ENCODE data around the gene WWOX.

The WWOX gene

GRCh38 chr16:78843978-78844377, 744.5 kb downstream of the WWOX start:
- H3K9ac ChIP-seq = no peak overlapping the region
- no peak for TF ChIP-seq CTCF (conservative IDR thresholded peaks at IDR 0.05; ENCODE audit: low read depth, low read length)
- H3K4me1 ChIP-seq (ENCODE audit: low read depth, poor library complexity, severe bottlenecking) = no peaks in the 10 kb centered on the region
- no peak overlapping the region for H3K4me3 ChIP-seq (IDR thresholded peaks at IDR 0.05; ENCODE audit: insufficient read depth, low read depth, low read length)
- H3K27ac ChIP-seq = no peak overlapping the region
- H3K79me2 ChIP-seq (ENCODE audit: insufficient read depth, low read depth) = no peaks in the 10 kb centered on the region
- H3K4me2 ChIP-seq = no peak overlapping the region
- no peak overlapping the region for H2AFZ ChIP-seq (ENCODE audit: low read depth)
- no peaks in the 10 kb centered on the region for H3K36me3 ChIP-seq (ENCODE audit: insufficient read depth)
- no peaks in the 10 kb centered on the region for H4K20me1 ChIP-seq (ENCODE audit: insufficient read depth)
- no peaks in the 10 kb centered on the region for H3K27me3 ChIP-seq (ENCODE audit: insufficient read depth, low read depth)

- H3K4me1 ChIP-seq (ENCODE audit: low read depth, poor library complexity, severe bottlenecking) = no peaks in the 10 kb centered on the region
- H3K9ac ChIP-seq = no peak overlapping the region
- no peak for TF ChIP-seq CTCF (conservative IDR thresholded peaks at IDR 0.05; ENCODE audit: low read depth, low read length)
- H4K20me1 ChIP-seq (ENCODE audit: insufficient read depth) = no peaks in the 10 kb centered on the region
- no peaks in the 10 kb centered on the region for H3K79me2 ChIP-seq (ENCODE audit: insufficient read depth, low read depth)
- no peaks in the 10 kb centered on the region for H3K27me3 ChIP-seq (ENCODE audit: insufficient read depth, low read depth)
- H3K4me3 ChIP-seq (IDR thresholded peaks at IDR 0.05; ENCODE audit: insufficient read depth, low read depth, low read length) = no peak overlapping the region
- H2AFZ ChIP-seq (ENCODE audit: low read depth) = no peak overlapping the region
- no peak overlapping the region for H3K4me2 ChIP-seq
- no peaks in the 10 kb centered on the region for H3K36me3 ChIP-seq (ENCODE audit: insufficient read depth)
- H3K27ac ChIP-seq = no peak overlapping the region
These were observed 745.2 kb downstream of the WWOX start for GRCh38 chr16:78844682-78845081.

GRCh38 chr16:78851266-78851665, 751.8 kb downstream of the WWOX start:
- H3K9ac ChIP-seq = no peak overlapping the region
- no peak overlapping the region for H3K4me2 ChIP-seq
- H3K4me3 ChIP-seq (IDR thresholded peaks at IDR 0.05; ENCODE audit: insufficient read depth, low read depth, low read length) = no peak overlapping the region
- H3K79me2 ChIP-seq (ENCODE audit: insufficient read depth, low read depth) = no peaks in the 10 kb centered on the region
- no peak for TF ChIP-seq CTCF (conservative IDR thresholded peaks at IDR 0.05; ENCODE audit: low read depth, low read length)
- no peaks in the 10 kb centered on the region for H4K20me1 ChIP-seq (ENCODE audit: insufficient read depth)
- no peaks in the 10 kb centered on the region for H3K36me3 ChIP-seq (ENCODE audit: insufficient read depth)
- no peaks in the 10 kb centered on the region for H3K27me3 ChIP-seq (ENCODE audit: insufficient read depth, low read depth)
- no peak overlapping the region for H3K27ac ChIP-seq
- H3K4me1 ChIP-seq (ENCODE audit: low read depth, poor library complexity, severe bottlenecking) = no peaks in the 10 kb centered on the region
- H2AFZ ChIP-seq (ENCODE audit: low read depth) = no peak overlapping the region

- Histone ChIP-seq H3K9ac (no peak overlapping the region), H3K36me3 (ENCODE audit: insufficient read depth) (no peaks in the 10 kb centered on the region), H3K4me3 (IDR thresholded peaks at IDR 0.05; ENCODE audit: insufficient read depth, low read depth, low read length) (no peak overlapping the region), H4K20me1 (ENCODE audit: insufficient read depth) (no peaks in the 10 kb centered on the region), H3K4me2 (no peak overlapping the region), H3K27me3 (ENCODE audit: insufficient read depth, low read depth) (no peaks in the 10 kb centered on the region), H3K79me2 (ENCODE audit: insufficient read depth, low read depth) (no peaks in the 10 kb centered on the region), H3K27ac (no peak overlapping the region), H3K4me1 (ENCODE audit: low read depth, poor library complexity, severe bottlenecking) (no peaks in the 10 kb centered on the region), H2AFZ (ENCODE audit: low read depth) (no peak overlapping the region)
- no peak for TF ChIP-seq CTCF (conservative IDR thresholded peaks at IDR 0.05; ENCODE audit: low read depth, low read length)
These were observed 752.7 kb downstream of the WWOX start for GRCh38 chr16:78852081-78852635.

Data from KMS-11 (cell line).